A673 (cell line): Measurements from ENCODE around the gene GSG1L. TPM values are rescaled to one million over a fixed set of nuclear protein-coding genes. Genes with fewer than 3 reads are reported as not detected.

Experiments
- BruUV-seq: library from RNA; stranded (reverse); fragments of 400-500 nt; replicated peaks from 2 replicates; lab custom pipeline; 2021; lab: Mats Ljungman, UMichigan
- CTCF ChIA-PET: fragments of 300-600 bp; sonication (Branson Sonifier 250); formaldehyde crosslinking; loops from one replicate; lab custom pipeline; 2022; ENCODE audit warnings: antibody characterized with exemption; lab: Charles Lee
- POLR2A ChIA-PET: fragments of 300-600 bp; sonication (Branson Sonifier 250); formaldehyde crosslinking; loops from one replicate; lab custom pipeline; 2022; ENCODE audit warnings: antibody characterized with exemption; ENCODE audit not compliant: low non-redundant PET; lab: Charles Lee
- DNase-seq: peaks from one replicate; pipeline ENCODE4 v3.0.0-alpha.2; 2015; ENCODE audit warnings: low spot score
- H3K27ac ChIP-seq: fragments of 200-600 bp; sonication (generic); 2 replicates; pipeline ENCODE4 v1.5.1; 2016; ENCODE audit warnings: mixed run types, low read depth, mild to moderate bottlenecking, mixed read lengths, antibody characterized with exemption, low read length; ENCODE audit not compliant: poor library complexity, severe bottlenecking
- H3K27me3 ChIP-seq: fragments of 200-600 bp; sonication (generic); replicated peaks from 2 replicates; pipeline ENCODE4 v1.6.1; 2017; ENCODE audit warnings: mixed run types, low read depth, mild to moderate bottlenecking, mixed read lengths, antibody characterized with exemption, low read length; ENCODE audit not compliant: insufficient read depth, poor library complexity
- H3K36me3 ChIP-seq: fragments of 200-600 bp; sonication (generic); 2 replicates; pipeline ENCODE4 v1.6.1; 2016; ENCODE audit warnings: mixed run types, mild to moderate bottlenecking, mixed read lengths, antibody characterized with exemption, low read length; ENCODE audit not compliant: insufficient read depth, poor library complexity, severe bottlenecking
- H3K4me1 ChIP-seq: fragments of 200-600 bp; sonication (generic); 2 replicates; pipeline ENCODE4 v1.6.1; 2017; ENCODE audit warnings: mixed run types, mild to moderate bottlenecking, mixed read lengths, antibody characterized with exemption, low read length; ENCODE audit not compliant: insufficient read depth, poor library complexity, severe bottlenecking
- H3K4me3 ChIP-seq: fragments of 200-600 bp; sonication (generic); 2 replicates; pipeline ENCODE4 v1.5.1; 2016; ENCODE audit warnings: low read depth, mixed run types, mild to moderate bottlenecking, mixed read lengths, low read length; ENCODE audit not compliant: poor library complexity, severe bottlenecking
- H3K9me3 ChIP-seq: fragments of 200-600 bp; sonication (generic); 2 replicates; pipeline ENCODE4 v1.6.1; 2016; ENCODE audit warnings: mixed run types, low read depth, mild to moderate bottlenecking, mixed read lengths, antibody characterized with exemption, low read length; ENCODE audit not compliant: poor library complexity, severe bottlenecking
- EZH2 ChIP-seq: fragments of 200-600 bp; sonication (generic); IDR thresholded peaks from 2 replicates; pipeline ENCODE4 v1.6.1; 2017; ENCODE audit warnings: borderline replicate concordance, low read depth, mild to moderate bottlenecking, mixed read lengths, antibody characterized with exemption, low read length; ENCODE audit not compliant: poor library complexity, severe bottlenecking
- intact Hi-C: fragments of 100-400 bp; cut with micrococcal nuclease; formaldehyde crosslinking; loops from one replicate; pipeline ENCODE4 v1.10.0; 2022; ENCODE audit not compliant: unreplicated experiment
- total RNA-seq: library from RNA; stranded (reverse); gene quantifications from 2 replicates; pipeline ENCODE4 v1.2.3, GENCODE V29; 2021
- TF ChIP-seq, protein P1 (sequence below): fragments of 300-800, 200-600 bp; sonication (generic); conservative IDR thresholded peaks from 2 replicates; pipeline ENCODE4 v1.5.1; 2017; ENCODE audit warnings: low read depth, mild to moderate bottlenecking, antibody characterized with exemption, low read length, moderate library complexity, mixed read lengths

GSG1L gene
- total RNA-seq, 1 experiment from 2014 or later, result not detected

DNA sequence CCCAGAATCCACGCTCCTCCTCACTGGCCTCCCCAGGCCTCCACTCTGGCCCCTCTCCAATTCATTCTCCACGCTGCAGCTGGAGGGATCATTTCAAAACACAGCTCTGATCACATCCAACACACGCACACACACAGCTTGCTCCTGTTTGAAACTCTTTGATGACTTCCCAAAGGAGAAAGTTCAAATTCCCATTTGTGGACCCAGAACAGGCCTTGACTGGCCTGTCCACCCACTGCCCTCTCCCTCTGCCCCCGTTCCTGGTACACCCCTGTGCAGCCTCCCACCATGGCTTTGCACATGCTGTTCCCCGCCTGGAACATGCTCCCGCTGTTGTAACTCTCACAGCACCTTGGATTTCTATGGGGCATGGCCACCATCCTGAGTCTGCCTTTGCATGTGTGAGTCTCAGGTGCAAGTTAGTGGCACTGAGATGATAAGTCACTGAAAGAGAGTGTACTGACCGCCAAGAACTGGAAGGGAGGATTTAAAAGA lies 100.0 kb downstream of the GSG1L start:
- ChIA-PET POLR2A (no interaction called here), CTCF (no interaction called here)
- Histone ChIP-seq H3K27ac (no peak overlapping the region), H3K36me3 (no peaks in the 10 kb centered on the region), H3K9me3 (no peaks in the 10 kb centered on the region), H3K27me3 (no peaks in the 10 kb centered on the region), H3K4me3 (no peak overlapping the region), H3K4me1 (no peaks in the 10 kb centered on the region)
- intact Hi-C loops, result no loop called here
- no peak for DNase-seq
- no TSS peak for BruUV-seq
- TF ChIP-seq EZH2, result no peak
- TF ChIP-seq, protein P1, sequence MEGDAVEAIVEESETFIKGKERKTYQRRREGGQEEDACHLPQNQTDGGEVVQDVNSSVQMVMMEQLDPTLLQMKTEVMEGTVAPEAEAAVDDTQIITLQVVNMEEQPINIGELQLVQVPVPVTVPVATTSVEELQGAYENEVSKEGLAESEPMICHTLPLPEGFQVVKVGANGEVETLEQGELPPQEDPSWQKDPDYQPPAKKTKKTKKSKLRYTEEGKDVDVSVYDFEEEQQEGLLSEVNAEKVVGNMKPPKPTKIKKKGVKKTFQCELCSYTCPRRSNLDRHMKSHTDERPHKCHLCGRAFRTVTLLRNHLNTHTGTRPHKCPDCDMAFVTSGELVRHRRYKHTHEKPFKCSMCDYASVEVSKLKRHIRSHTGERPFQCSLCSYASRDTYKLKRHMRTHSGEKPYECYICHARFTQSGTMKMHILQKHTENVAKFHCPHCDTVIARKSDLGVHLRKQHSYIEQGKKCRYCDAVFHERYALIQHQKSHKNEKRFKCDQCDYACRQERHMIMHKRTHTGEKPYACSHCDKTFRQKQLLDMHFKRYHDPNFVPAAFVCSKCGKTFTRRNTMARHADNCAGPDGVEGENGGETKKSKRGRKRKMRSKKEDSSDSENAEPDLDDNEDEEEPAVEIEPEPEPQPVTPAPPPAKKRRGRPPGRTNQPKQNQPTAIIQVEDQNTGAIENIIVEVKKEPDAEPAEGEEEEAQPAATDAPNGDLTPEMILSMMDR, result no peak

DNA sequence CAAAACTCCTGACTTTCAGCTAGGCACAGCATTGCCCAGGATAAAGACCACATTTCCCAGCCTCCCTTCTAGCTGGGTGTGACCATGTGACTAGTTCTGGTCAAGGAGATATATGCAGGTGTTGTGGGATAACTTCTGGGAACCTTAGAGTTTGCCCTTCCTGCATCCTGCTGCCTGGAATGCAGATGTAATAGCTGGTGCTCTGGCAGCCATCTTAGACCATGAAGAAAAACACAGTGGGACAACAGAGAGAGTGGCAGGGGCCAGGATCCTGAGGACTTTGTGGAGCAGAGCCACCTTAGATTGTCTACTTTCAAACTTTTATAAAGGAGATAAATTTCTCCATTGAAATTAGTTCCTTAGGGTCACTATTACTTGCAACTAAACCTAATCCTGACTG lies 101.3 kb downstream of the GSG1L start:
- no peak overlapping the region for H3K27ac ChIP-seq
- H3K27me3 ChIP-seq, result no peaks in the 10 kb centered on the region
- intact Hi-C loops, result no loop called here
- no TSS peak for BruUV-seq
- ChIA-PET POLR2A (no interaction called here), CTCF (no interaction called here)
- no peaks in the 10 kb centered on the region for H3K4me1 ChIP-seq
- H3K9me3 ChIP-seq, result no peaks in the 10 kb centered on the region
- DNase-seq, result no peak
- no peak overlapping the region for H3K4me3 ChIP-seq
- TF ChIP-seq, protein P1, result no peak
- TF ChIP-seq EZH2, result no peak
- H3K36me3 ChIP-seq, result no peaks in the 10 kb centered on the region

DNA sequence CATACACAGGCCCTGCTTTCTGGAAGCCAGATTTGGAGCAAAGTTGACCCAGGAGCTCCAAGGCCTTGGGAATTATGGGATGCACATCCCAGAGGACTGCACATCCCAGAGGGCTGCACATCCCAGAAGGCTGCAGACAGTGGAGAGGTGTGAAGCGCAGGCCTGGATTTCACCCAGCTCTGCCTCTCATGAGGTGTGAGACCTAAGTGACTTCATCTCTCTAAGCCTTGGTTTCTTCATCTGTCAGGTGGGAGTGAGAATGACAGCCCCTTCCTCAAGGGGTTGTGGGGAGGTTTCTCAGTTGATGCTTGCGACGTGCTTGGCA lies 102.3 kb downstream of the GSG1L start:
- intact Hi-C loops, result no loop called here
- Histone ChIP-seq H3K4me1 (no peaks in the 10 kb centered on the region), H3K4me3 (no peak overlapping the region), H3K9me3 (no peaks in the 10 kb centered on the region), H3K36me3 (no peaks in the 10 kb centered on the region), H3K27me3 (no peaks in the 10 kb centered on the region), H3K27ac (no peak overlapping the region)
- ChIA-PET POLR2A (no interaction called here), CTCF (no interaction called here)
- DNase-seq, result no peak
- no TSS peak for BruUV-seq
- no peak for TF ChIP-seq EZH2
- TF ChIP-seq, protein P1, result no peak
